Gastroesophageal sphincter (tissue), 3 donors: ENCODE data around the gene ATL3.

Source experiments
- POLR2A ChIP-seq, 2 donors: fragments of 450-650 bp; IDR thresholded peaks; one replicate each; pipeline ENCODE4 v1.6.1; 2017; ENCODE audit warnings: antibody characterized with exemption in 2 of 2, mild to moderate bottlenecking in 2 of 2, moderate library complexity in 1 of 2
- TF ChIP-seq, protein P1 (sequence below), 4 experiments: fragments of 200-600 bp in 2 of 4; fragments of 450-650 bp in 2 of 4; sonication (generic) in 1 of 4; IDR thresholded peaks; one replicate each; pipeline ENCODE4 v1.5.1; 2017 to 2019; ENCODE audit warnings: antibody characterized with exemption in 4 of 4, mild to moderate bottlenecking in 2 of 4, moderate library complexity in 2 of 4

GRCh38 chr11:63680834-63681320 lies 9.7 kb upstream of the ATL3 start:
- TF ChIP-seq, protein P1, sequence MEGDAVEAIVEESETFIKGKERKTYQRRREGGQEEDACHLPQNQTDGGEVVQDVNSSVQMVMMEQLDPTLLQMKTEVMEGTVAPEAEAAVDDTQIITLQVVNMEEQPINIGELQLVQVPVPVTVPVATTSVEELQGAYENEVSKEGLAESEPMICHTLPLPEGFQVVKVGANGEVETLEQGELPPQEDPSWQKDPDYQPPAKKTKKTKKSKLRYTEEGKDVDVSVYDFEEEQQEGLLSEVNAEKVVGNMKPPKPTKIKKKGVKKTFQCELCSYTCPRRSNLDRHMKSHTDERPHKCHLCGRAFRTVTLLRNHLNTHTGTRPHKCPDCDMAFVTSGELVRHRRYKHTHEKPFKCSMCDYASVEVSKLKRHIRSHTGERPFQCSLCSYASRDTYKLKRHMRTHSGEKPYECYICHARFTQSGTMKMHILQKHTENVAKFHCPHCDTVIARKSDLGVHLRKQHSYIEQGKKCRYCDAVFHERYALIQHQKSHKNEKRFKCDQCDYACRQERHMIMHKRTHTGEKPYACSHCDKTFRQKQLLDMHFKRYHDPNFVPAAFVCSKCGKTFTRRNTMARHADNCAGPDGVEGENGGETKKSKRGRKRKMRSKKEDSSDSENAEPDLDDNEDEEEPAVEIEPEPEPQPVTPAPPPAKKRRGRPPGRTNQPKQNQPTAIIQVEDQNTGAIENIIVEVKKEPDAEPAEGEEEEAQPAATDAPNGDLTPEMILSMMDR (IDR thresholded peaks at IDR 0.05): no peak
- TF ChIP-seq POLR2A (IDR thresholded peaks at IDR 0.05): no peak
